ENCODE measurements around the gene NXF3. TPM values are rescaled to one million over a fixed set of nuclear protein-coding genes. Genes with fewer than 3 reads are reported as not detected.

The NXF3 gene
- total RNA-seq, 4 donors from 2014 or later: 0.26 to 0.38 TPM; not detected in 2

- H3K9me3 ChIP-seq: no peaks in the 10 kb centered on the region
- DNase-seq: no peak
- H3K4me3 ChIP-seq: no peak overlapping the region
- TF ChIP-seq CTCF (IDR thresholded peaks at IDR 0.05): no peak
- no peak for TF ChIP-seq POLR2A (IDR thresholded peaks at IDR 0.05)
- H3K4me1 ChIP-seq: no peaks in the 10 kb centered on the region
- whole genome bisulfite sequencing, 2 donors: 31 to 55% methylated on average over 5 of the region's 5 CpGs
- intact Hi-C loops (cut with DNase I): no loop called here
- no peak overlapping the region for H3K27ac ChIP-seq
- no peaks in the 10 kb centered on the region for H3K27me3 ChIP-seq
- H3K36me3 ChIP-seq: no peaks in the 10 kb centered on the region
These were observed 19.5 kb downstream of the NXF3 start for GRCh38 chrX:103073467-103073866.

GRCh38 chrX:103066606-103067005 lies 26.3 kb downstream of the NXF3 start:
- TF ChIP-seq POLR2A (IDR thresholded peaks at IDR 0.05): no peak
- no peak for TF ChIP-seq CTCF (IDR thresholded peaks at IDR 0.05)
- Histone ChIP-seq H3K36me3 (no peaks in the 10 kb centered on the region), H3K4me3 (no peak overlapping the region), H3K4me1 (peaks cover 0 to 8% (median 0%) of the 10 kb centered on the region in 3 donors), H3K9me3 (no peaks in the 10 kb centered on the region), H3K27ac (no peak overlapping the region), H3K27me3 (no peaks in the 10 kb centered on the region)
- DNase-seq: no peak
- 37 to 38% methylated on average over 1 of the region's 1 CpG for WGBS, 2 donors
- intact Hi-C loops (cut with DNase I): no loop called here

DNA sequence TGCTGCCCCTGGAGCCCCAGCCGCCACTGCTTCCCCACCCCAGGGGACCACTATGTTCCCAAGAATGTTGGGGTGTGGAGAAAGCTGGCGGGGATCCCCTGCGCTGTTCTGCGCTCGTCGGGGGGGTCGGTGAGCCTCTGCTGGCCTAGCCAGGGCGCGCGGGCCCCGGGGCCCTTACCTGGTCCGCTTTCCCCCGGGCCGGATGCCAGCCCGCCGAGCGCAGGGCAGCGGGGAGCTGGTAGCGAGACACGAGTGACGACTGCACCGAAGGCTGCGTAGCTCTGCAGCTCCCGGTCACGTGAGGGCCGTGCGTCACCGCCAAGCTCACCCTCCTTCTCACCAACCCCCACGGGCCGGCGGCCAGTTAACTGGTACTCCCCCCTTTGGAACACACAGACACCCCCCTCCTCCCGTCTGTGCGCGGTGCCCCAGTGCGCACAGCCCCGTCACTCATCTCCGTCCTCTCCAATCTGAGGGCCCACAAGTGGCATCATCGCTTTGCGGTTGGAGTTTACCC lies 29.0 kb downstream of the NXF3 start, which contains the start of gene BEX1:
BEX1 (minus strand) TSS at position 254 of the 517 bp plus-strand sequence. CDS start 897 bp downstream, outside the sequence.
- Histone ChIP-seq H3K9me3 (no peaks in the 10 kb centered on the region), H3K4me1 (peaks cover 0 to 8% (median 0%) of the 10 kb centered on the region in 3 donors), H3K27ac (no peak within 1 kb of the TSS), H3K4me3 (peak within 1 kb of the TSS in 3 of 4 donors; percentile 16 to 42 (median 30)), H3K36me3 (no peaks in the 10 kb centered on the region), H3K27me3 (no peaks in the 10 kb centered on the region)
- whole genome bisulfite sequencing, 2 donors: 43% methylated on average over 8 of the region's 39 CpGs; no CpG with 5 or more reads in 1 of the 2 donors
- DNase-seq: no peak
- TF ChIP-seq POLR2A (IDR thresholded peaks at IDR 0.05) (no peak), CTCF (IDR thresholded peaks at IDR 0.05) (no peak)
- intact Hi-C loops (cut with DNase I): no loop called here

DNA sequence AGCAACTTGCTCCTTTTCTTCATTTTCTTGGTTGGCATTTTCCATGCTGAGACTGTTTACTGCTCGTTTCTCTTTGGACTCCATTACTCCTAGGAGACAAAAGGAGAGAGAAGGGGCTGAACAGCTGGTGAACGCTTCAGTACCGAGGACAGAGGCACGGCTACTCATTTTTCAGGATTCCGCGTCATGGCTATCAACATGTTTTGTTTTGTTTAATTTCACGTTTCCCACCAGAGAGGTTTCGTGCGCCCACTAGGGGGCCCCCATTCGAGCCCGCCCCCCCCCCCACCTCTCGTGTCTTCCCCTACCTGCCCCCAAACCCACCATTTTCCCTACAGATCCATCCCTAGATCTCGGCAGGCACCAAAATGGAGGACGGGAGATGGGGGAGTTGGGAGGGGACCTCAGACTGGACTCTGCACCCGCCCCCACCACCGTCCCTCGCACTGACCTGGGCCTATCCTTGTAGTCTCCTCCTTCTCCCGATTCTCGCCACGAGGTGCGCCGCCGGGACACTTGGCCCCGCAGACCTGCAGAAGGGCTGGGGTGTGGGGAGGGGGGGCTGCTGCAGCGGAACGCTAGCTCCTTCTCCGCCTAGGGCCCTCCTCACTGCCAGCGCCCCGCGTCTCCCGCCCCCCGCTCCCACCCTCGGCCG lies 29.6 kb downstream of the NXF3 start:
- Histone ChIP-seq H3K4me1 (peaks cover 0 to 8% (median 0%) of the 10 kb centered on the region in 3 donors), H3K4me3 (peak overlapping the region in 3 of 4 donors; percentile 16 to 42 (median 30)), H3K27ac (no peak overlapping the region), H3K9me3 (no peaks in the 10 kb centered on the region), H3K36me3 (no peaks in the 10 kb centered on the region), H3K27me3 (no peaks in the 10 kb centered on the region)
- intact Hi-C loops (cut with DNase I): no loop called here
- DNase-seq: no peak
- TF ChIP-seq CTCF (IDR thresholded peaks at IDR 0.05): no peak
- TF ChIP-seq POLR2A (IDR thresholded peaks at IDR 0.05): no peak
- WGBS, 2 donors: 3 to 21% methylated on average over 5 to 12 of the region's 34 CpGs

GRCh38 chrX:103061486-103061885 lies 31.5 kb downstream of the NXF3 start:
- intact Hi-C loops (cut with DNase I): no loop called here
- no peaks in the 10 kb centered on the region for H3K27me3 ChIP-seq

More at GRCh38 chrX:103061486-103061885, 31.5 kb downstream of the NXF3 start:
- TF ChIP-seq CTCF (IDR thresholded peaks at IDR 0.05) (no peak), POLR2A (IDR thresholded peaks at IDR 0.05) (no peak)
- Histone ChIP-seq H3K9me3 (no peaks in the 10 kb centered on the region), H3K4me1 (peaks cover 0 to 8% (median 0%) of the 10 kb centered on the region in 3 donors), H3K27ac (no peak overlapping the region), H3K36me3 (no peaks in the 10 kb centered on the region), H3K4me3 (no peak overlapping the region)
- DNase-seq: no peak
- WGBS, 2 donors: 63 to 71% methylated on average over 3 of the region's 3 CpGs

Data from esophagus squamous epithelium (tissue), 5 donors.